AG04450 (cell line): Measurements from ENCODE around the gene OR8B4. TPM values are rescaled to one million over a fixed set of nuclear protein-coding genes. Genes with fewer than 3 reads are reported as not detected.

Source experiments
- CTCF ChIA-PET: fragments of 300-600, 350-600 bp; formaldehyde crosslinking; extraction: SDS; loops from one replicate; lab custom pipeline; 2022; ENCODE audit warnings: antibody characterized with exemption, inconsistent platforms; lab: Charles Lee
- POLR2A ChIA-PET: fragments of 350-600 bp; formaldehyde crosslinking; extraction: SDS; loops from one replicate; lab custom pipeline; 2021; ENCODE audit warnings: antibody characterized with exemption, inconsistent platforms; lab: Yijun Ruan, JAX
- DNase-seq: peaks from one replicate; pipeline ENCODE4 v3.0.0-alpha.2; 2011; ENCODE audit warnings: low read depth, low spot score
- H3K27ac ChIP-seq: one replicate; pipeline ENCODE4 v1.5.1; 2012; ENCODE audit warnings: low read depth, low read length, control low read depth
- H3K27me3 ChIP-seq: one replicate; pipeline ENCODE4 v1.6.0; 2012; ENCODE audit warnings: low read length; ENCODE audit not compliant: control insufficient read depth, insufficient read depth
- H3K4me3 ChIP-seq: 2 replicates; pipeline ENCODE4 v1.5.1; 2011; ENCODE audit warnings: mild to moderate bottlenecking, low read depth, low read length, control low read depth
- H3K9me3 ChIP-seq: 2 replicates; pipeline ENCODE4 v1.5.1; 2012; ENCODE audit warnings: low read length; ENCODE audit not compliant: control insufficient read depth, insufficient read depth
- polyA minus RNA-seq: library from RNA; depleted of rRNA, polyadenylated mRNA; stranded (reverse); fragments of >200 nt; gene quantifications from 2 replicates; pipeline ENCODE4 v1.2.3, GENCODE V29; 2011; rRNA and poly(A)+ RNA removed
- polyA plus RNA-seq: library from polyadenylated mRNA; depleted of rRNA; stranded (reverse); fragments of >200 nt; gene quantifications from 2 replicates; pipeline ENCODE4 v1.2.3, GENCODE V29; 2011; rRNA removed
- TF ChIP-seq, protein P1 (sequence below): IDR thresholded peaks from 2 replicates; pipeline ENCODE4 v1.5.1; 2011; ENCODE audit warnings: low read depth, low read length, control low read depth, inconsistent platforms

The OR8B4 gene, protein sequence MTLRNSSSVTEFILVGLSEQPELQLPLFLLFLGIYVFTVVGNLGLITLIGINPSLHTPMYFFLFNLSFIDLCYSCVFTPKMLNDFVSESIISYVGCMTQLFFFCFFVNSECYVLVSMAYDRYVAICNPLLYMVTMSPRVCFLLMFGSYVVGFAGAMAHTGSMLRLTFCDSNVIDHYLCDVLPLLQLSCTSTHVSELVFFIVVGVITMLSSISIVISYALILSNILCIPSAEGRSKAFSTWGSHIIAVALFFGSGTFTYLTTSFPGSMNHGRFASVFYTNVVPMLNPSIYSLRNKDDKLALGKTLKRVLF
- polyA plus RNA-seq = not detected in 2 replicates
- not detected in 2 replicates for polyA minus RNA-seq

- TF ChIP-seq, protein P1, sequence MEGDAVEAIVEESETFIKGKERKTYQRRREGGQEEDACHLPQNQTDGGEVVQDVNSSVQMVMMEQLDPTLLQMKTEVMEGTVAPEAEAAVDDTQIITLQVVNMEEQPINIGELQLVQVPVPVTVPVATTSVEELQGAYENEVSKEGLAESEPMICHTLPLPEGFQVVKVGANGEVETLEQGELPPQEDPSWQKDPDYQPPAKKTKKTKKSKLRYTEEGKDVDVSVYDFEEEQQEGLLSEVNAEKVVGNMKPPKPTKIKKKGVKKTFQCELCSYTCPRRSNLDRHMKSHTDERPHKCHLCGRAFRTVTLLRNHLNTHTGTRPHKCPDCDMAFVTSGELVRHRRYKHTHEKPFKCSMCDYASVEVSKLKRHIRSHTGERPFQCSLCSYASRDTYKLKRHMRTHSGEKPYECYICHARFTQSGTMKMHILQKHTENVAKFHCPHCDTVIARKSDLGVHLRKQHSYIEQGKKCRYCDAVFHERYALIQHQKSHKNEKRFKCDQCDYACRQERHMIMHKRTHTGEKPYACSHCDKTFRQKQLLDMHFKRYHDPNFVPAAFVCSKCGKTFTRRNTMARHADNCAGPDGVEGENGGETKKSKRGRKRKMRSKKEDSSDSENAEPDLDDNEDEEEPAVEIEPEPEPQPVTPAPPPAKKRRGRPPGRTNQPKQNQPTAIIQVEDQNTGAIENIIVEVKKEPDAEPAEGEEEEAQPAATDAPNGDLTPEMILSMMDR = no peak
- POLR2A ChIA-PET = no interaction called here
- DNase-seq = no peak
- CTCF ChIA-PET = interaction anchor here (1.2 to 2.1 kb wide), 2 partner anchors 8 to 22 kb away, joined by 4 to 6 read pairs; no protein-coding TSS in a partner anchor
- Histone ChIP-seq H3K9me3 (no peaks in the 10 kb centered on the region), H3K27ac (no peak within 1 kb of the TSS), H3K27me3 (peaks cover 11% of the 10 kb centered on the region), H3K4me3 (no peak within 1 kb of the TSS)
These were observed at the start of gene OR8B4 for GRCh38 chr11:124424384-124424921. TSS of gene OR8B4 (minus strand) at chr11:124424871. CDS start at chr11:124424871, 0 bp downstream.

DNA sequence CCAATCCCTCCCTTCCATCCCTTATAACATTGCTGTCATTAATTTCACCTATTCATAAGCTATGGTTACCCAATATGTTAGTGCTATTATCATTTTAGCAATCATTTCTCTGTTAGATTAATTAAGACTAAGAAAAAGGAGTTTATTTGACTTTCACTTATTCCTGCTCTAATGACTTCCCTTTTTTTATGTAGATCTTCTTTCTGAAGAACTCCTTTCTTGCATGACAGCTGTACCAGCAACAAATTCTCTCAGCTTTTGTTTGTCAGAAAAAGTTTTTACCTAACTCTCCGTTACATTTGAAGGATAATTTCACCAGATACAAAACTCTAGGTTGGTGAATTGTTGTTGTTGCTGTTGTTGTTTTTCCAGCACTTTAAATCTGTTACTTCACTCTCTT, 49.4 kb upstream of the OR8B4 start:
- Histone ChIP-seq H3K27me3 (no peaks in the 10 kb centered on the region), H3K9me3 (no peaks in the 10 kb centered on the region), H3K4me3 (no peak overlapping the region), H3K27ac (no peak overlapping the region)
- POLR2A ChIA-PET = no interaction called here
- no peak for DNase-seq
- TF ChIP-seq, protein P1 = no peak
- CTCF ChIA-PET = interaction anchor here (0.8 kb wide), 1 partner anchor 12 kb away, joined by 3 read pairs; no protein-coding TSS in a partner anchor

DNA sequence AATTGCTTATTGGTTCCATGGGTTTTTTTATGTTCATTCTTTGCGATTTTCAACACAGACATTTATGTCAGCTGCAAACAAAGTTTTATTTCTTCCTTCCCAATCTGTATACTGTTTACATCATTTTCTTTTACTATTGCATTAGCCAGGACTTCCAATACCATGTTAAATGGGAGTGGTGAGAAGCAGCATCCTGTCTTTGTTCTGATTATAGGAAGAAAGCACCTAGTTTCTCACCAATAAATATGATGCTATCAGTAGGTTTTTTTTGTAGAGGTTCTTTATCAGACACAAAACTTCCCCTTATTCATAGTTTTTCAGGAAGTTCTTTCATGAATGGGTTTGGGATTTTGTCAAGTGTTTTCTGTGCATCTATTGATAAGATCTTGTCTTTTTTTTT, 48.8 kb upstream of the OR8B4 start:
- no peak overlapping the region for H3K27ac ChIP-seq
- H3K27me3 ChIP-seq = no peaks in the 10 kb centered on the region
- H3K9me3 ChIP-seq = no peaks in the 10 kb centered on the region
- POLR2A ChIA-PET = no interaction called here
- TF ChIP-seq, protein P1 = no peak
- DNase-seq = no peak
- H3K4me3 ChIP-seq = no peak overlapping the region
- CTCF ChIA-PET = no interaction called here

- Histone ChIP-seq H3K27ac (no peak overlapping the region), H3K4me3 (no peak overlapping the region), H3K9me3 (no peaks in the 10 kb centered on the region), H3K27me3 (peaks cover 4% of the 10 kb centered on the region)
- POLR2A ChIA-PET = no interaction called here
- no peak for DNase-seq
- CTCF ChIA-PET = interaction anchor here (0.7 kb wide), 1 partner anchor 55 kb away, joined by 3 read pairs; no protein-coding TSS in a partner anchor
- TF ChIP-seq, protein P1 = no peak
These were observed 46.0 kb upstream of the OR8B4 start for GRCh38 chr11:124470561-124471227.
